Kidney (tissue), 14 donors: Measurements from ENCODE around the gene OR5C1. TPM values are rescaled to one million over a fixed set of nuclear protein-coding genes. Genes with fewer than 3 reads are reported as not detected.

ENCODE experiments used
- DNase-seq, 5 donors: peaks; one replicate each; pipeline ENCODE4 v3.0.0-alpha.2; 2013 to 2020
- FAIRE-seq: peaks from 2 replicates; lab custom pipeline; 2012; peaks lifted over from hg19 to GRCh38; lab: Jason Lieb, UNC
- H3K27ac ChIP-seq, 2 donors: one replicate each; pipeline ENCODE4 v1.7.0; 2013; ENCODE audit warnings: low read depth in 2 of 2, low read length in 2 of 2, inconsistent platforms in 1 of 2
- H3K27me3 ChIP-seq: one replicate; pipeline ENCODE4 v1.7.1; 2013; ENCODE audit warnings: low read length, inconsistent platforms; ENCODE audit not compliant: control insufficient read depth, insufficient read depth
- H3K36me3 ChIP-seq, 3 donors: one replicate each; pipeline versions ENCODE4 v1.7.0 to v1.7.1; 2013; ENCODE audit warnings: low read length in 3 of 3, control low read depth in 1 of 3, inconsistent platforms in 1 of 3; ENCODE audit not compliant: insufficient read depth in 3 of 3, control insufficient read depth in 2 of 3
- H3K4me1 ChIP-seq, 3 donors: one replicate each; pipeline versions ENCODE4 v1.7.0 to v1.7.1; 2013; ENCODE audit warnings: low read length in 3 of 3, inconsistent platforms in 1 of 3, low read depth in 1 of 3; ENCODE audit not compliant: control insufficient read depth in 2 of 3, insufficient read depth in 2 of 3
- H3K4me3 ChIP-seq, 3 donors: one replicate each; pipeline versions ENCODE4 v1.7.0 to v1.8.1; 2013; ENCODE audit warnings: low read length in 3 of 3, control low read depth in 1 of 3, inconsistent platforms in 1 of 3
- H3K9ac ChIP-seq, 3 donors: one replicate each; pipeline versions ENCODE4 v1.7.0 to v1.7.1; 2013; ENCODE audit warnings: low read length in 3 of 3, control low read depth in 1 of 3, inconsistent platforms in 1 of 3
- H3K9me3 ChIP-seq, 3 donors: one replicate each; pipeline versions ENCODE4 v1.7.0 to v1.7.1; 2013; ENCODE audit warnings: low read length in 3 of 3, control low read depth in 1 of 3, inconsistent platforms in 1 of 3; ENCODE audit not compliant: control insufficient read depth in 2 of 3, insufficient read depth in 1 of 3
- intact Hi-C: fragments of 100-400 bp; cut with DNase I; formaldehyde crosslinking; loops from one replicate; pipeline ENCODE4 v1.11.1; 2022
- polyA plus RNA-seq: library from polyadenylated mRNA; stranded (reverse); fragments of 350-450 nt; fragmentation: Illumina TruSeq; extraction: RNeasy Lipid Tissue Mini Kit (QIAGEN cat#74804); gene quantifications from one replicate; pipeline ENCODE4 v1.2.3, GENCODE V29; 2014; ENCODE audit warnings: low read depth, low replicate concordance; ENCODE audit not compliant: insufficient read depth
- total RNA-seq: library from RNA; stranded (reverse); fragmentation: NEBNext Ultra II Directional; extraction: Animal tissue kit (Norgen Biotek cat#: 25700); gene quantifications from one replicate; pipeline ENCODE4 v1.2.1, GENCODE V29; 2021
- TF ChIP-seq, protein P1 (sequence below): IDR thresholded peaks from 3 replicates; pipeline ENCODE4 v1.5.1; 2012; ENCODE audit warnings: mild to moderate bottlenecking, moderate library complexity, borderline replicate concordance; ENCODE audit not compliant: insufficient read depth; ENCODE audit errors: extremely low read depth
- donor health status: control.
- donor health status: control.
- donor health status: control.
- donor health status: control.
- donor health status: control.
- donor health status: DM: yes; HTN: yes; CAD: no.
- donor health status: Normal renal cell carcinoma (clear cell type).

The OR5C1 gene
- total and polyA plus RNA-seq, 2 donors from 2014 or later = not detected

- TF ChIP-seq, protein P1, sequence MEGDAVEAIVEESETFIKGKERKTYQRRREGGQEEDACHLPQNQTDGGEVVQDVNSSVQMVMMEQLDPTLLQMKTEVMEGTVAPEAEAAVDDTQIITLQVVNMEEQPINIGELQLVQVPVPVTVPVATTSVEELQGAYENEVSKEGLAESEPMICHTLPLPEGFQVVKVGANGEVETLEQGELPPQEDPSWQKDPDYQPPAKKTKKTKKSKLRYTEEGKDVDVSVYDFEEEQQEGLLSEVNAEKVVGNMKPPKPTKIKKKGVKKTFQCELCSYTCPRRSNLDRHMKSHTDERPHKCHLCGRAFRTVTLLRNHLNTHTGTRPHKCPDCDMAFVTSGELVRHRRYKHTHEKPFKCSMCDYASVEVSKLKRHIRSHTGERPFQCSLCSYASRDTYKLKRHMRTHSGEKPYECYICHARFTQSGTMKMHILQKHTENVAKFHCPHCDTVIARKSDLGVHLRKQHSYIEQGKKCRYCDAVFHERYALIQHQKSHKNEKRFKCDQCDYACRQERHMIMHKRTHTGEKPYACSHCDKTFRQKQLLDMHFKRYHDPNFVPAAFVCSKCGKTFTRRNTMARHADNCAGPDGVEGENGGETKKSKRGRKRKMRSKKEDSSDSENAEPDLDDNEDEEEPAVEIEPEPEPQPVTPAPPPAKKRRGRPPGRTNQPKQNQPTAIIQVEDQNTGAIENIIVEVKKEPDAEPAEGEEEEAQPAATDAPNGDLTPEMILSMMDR = no peak
- H3K27me3 ChIP-seq = no peaks in the 10 kb centered on the region
- no peak overlapping the region for H3K4me3 ChIP-seq
- intact Hi-C loops = no loop called here
- no peaks in the 10 kb centered on the region for H3K4me1 ChIP-seq
- no peak overlapping the region for H3K27ac ChIP-seq
- no peak for DNase-seq
- H3K9me3 ChIP-seq = no peaks in the 10 kb centered on the region
- H3K9ac ChIP-seq = no peak overlapping the region
- FAIRE-seq = no peak
- no peaks in the 10 kb centered on the region for H3K36me3 ChIP-seq
These were observed 8.8 kb downstream of the OR5C1 start for GRCh38 chr9:122797316-122798063.

DNA sequence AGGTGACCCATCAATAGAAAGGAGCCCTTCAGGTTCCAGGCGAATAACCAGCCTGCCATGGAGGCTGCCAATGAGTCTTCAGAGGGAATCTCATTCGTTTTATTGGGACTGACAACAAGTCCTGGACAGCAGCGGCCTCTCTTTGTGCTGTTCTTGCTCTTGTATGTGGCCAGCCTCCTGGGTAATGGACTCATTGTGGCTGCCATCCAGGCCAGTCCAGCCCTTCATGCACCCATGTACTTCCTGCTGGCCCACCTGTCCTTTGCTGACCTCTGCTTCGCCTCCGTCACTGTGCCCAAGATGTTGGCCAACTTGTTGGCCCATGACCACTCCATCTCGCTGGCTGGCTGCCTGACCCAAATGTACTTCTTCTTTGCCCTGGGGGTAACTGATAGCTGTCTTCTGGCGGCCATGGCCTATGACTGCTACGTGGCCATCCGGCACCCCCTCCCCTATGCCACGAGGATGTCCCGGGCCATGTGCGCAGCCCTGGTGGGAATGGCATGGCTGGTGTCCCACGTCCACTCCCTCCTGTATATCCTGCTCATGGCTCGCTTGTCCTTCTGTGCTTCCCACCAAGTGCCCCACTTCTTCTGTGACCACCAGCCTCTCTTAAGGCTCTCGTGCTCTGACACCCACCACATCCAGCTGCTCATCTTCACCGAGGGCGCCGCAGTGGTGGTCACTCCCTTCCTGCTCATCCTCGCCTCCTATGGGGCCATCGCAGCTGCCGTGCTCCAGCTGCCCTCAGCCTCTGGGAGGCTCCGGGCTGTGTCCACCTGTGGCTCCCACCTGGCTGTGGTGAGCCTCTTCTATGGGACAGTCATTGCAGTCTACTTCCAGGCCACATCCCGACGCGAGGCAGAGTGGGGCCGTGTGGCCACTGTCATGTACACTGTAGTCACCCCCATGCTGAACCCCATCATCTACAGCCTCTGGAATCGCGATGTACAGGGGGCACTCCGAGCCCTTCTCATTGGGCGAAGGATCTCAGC is 11.6 kb downstream of the OR5C1 start, which contains the start of gene OR1K1:
TSS of gene OR1K1 (plus strand) at position 58 of the 995 bp plus-strand sequence. CDS start at position 58, 0 bp downstream.
- DNase-seq (no peak), FAIRE-seq (no peak)
- Histone ChIP-seq H3K4me3 (no peak within 1 kb of the TSS), H3K27ac (no peak within 1 kb of the TSS), H3K9ac (no peak within 1 kb of the TSS), H3K4me1 (no peaks in the 10 kb centered on the region), H3K27me3 (no peaks in the 10 kb centered on the region), H3K9me3 (no peaks in the 10 kb centered on the region), H3K36me3 (no peaks in the 10 kb centered on the region)
- intact Hi-C loops = loop anchor here (10.0 kb wide), 1 partner anchor 336 kb away; no protein-coding TSS in a partner anchor
- TF ChIP-seq, protein P1 = no peak

- intact Hi-C loops = loop anchor here (10.0 kb wide), 1 partner anchor 342 kb away; no protein-coding TSS in a partner anchor
- Histone ChIP-seq H3K36me3 (no peaks in the 10 kb centered on the region), H3K27ac (no peak overlapping the region), H3K4me3 (no peak overlapping the region), H3K9ac (no peak overlapping the region), H3K9me3 (no peaks in the 10 kb centered on the region), H3K4me1 (peaks cover 0 to 4% (median 0%) of the 10 kb centered on the region in 3 donors), H3K27me3 (no peaks in the 10 kb centered on the region)
- no peak for FAIRE-seq
- DNase-seq = no peak
- TF ChIP-seq, protein P1 = no peak
These were observed 17.9 kb downstream of the OR5C1 start for GRCh38 chr9:122806661-122807060.
